SU-DHL-6 (cell line): ENCODE data around the gene KIN.

Source experiments
- H2AFZ ChIP-seq: fragments of 200-600 bp; sonication (generic); 2 replicates; pipeline ENCODE4 v1.6.1; 2014; ENCODE audit warnings: low read depth, mild to moderate bottlenecking, moderate library complexity, mixed read lengths, antibody characterized with exemption, low read length; ENCODE audit not compliant: severe bottlenecking
- H3F3A ChIP-seq: fragments of 200-600 bp; shearing (Covaris generic); 2 replicates; pipeline ENCODE4 v1.6.0; 2016; ENCODE audit warnings: antibody characterized with exemption, mild to moderate bottlenecking; ENCODE audit not compliant: insufficient read depth
- H3K27ac ChIP-seq: fragments of 200-600 bp; sonication (generic); 2 replicates; pipeline ENCODE4 v1.5.1; 2016; ENCODE audit warnings: low read depth, mild to moderate bottlenecking, low read length, moderate library complexity, mixed read lengths
- H3K27me3 ChIP-seq: fragments of 200-600 bp; sonication (generic), shearing (Covaris generic); 2 replicates; pipeline ENCODE4 v1.6.0; 2014; ENCODE audit warnings: mild to moderate bottlenecking, low read length
- H3K36me3 ChIP-seq: fragments of 200-600 bp; sonication (generic); 2 replicates; pipeline ENCODE4 v1.6.1; 2014; ENCODE audit warnings: mild to moderate bottlenecking, low read length, mixed read lengths
- H3K4me2 ChIP-seq: fragments of 300-600, 200-600 bp; shearing (Covaris generic), sonication (generic); 2 replicates; pipeline ENCODE4 v1.6.0; 2014; ENCODE audit warnings: low read length, low read depth, mild to moderate bottlenecking; ENCODE audit not compliant: poor library complexity, severe bottlenecking
- H3K4me3 ChIP-seq: fragments of 200-600 bp; sonication (generic); 2 replicates; pipeline ENCODE4 v1.5.1; 2014; ENCODE audit warnings: antibody characterized with exemption, low read length, mild to moderate bottlenecking, mixed read lengths; ENCODE audit not compliant: insufficient read depth, poor library complexity, severe bottlenecking
- H3K79me2 ChIP-seq: fragments of 200-600 bp; sonication (generic); 2 replicates; pipeline ENCODE4 v1.6.1; 2014; ENCODE audit warnings: mild to moderate bottlenecking, low read length, moderate library complexity; ENCODE audit not compliant: insufficient read depth
- H3K9ac ChIP-seq: fragments of 200-600 bp; sonication (generic); 2 replicates; pipeline ENCODE4 v1.7.0; 2014; ENCODE audit warnings: mild to moderate bottlenecking, low read length
- H3K9me2 ChIP-seq: fragments of 200-600 bp; sonication (generic); replicated peaks from 2 replicates; pipeline ENCODE4 v1.6.1; 2014; ENCODE audit warnings: low read length; ENCODE audit not compliant: insufficient read depth
- H3K9me3 ChIP-seq: fragments of 200-600 bp; sonication (generic); 2 replicates; pipeline ENCODE4 v1.6.1; 2014; ENCODE audit warnings: low read length, mixed read lengths; ENCODE audit not compliant: insufficient read depth
- H4K20me1 ChIP-seq: fragments of 200-600 bp; sonication (generic); 2 replicates; pipeline ENCODE4 v1.6.1; 2014; ENCODE audit warnings: low read depth, mild to moderate bottlenecking, antibody characterized with exemption, low read length, moderate library complexity, mixed read lengths
- EZH2phosphoT487 ChIP-seq: fragments of 200-600 bp; sonication (generic), shearing (Covaris generic); conservative IDR thresholded peaks from 2 replicates; pipeline ENCODE4 v1.6.1; 2018; ENCODE audit warnings: mild to moderate bottlenecking, antibody characterized with exemption, low read length, moderate library complexity, mixed read lengths
- TF ChIP-seq, protein P1 (sequence below): fragments of 200-600 bp; sonication (generic); IDR thresholded peaks from one replicate; pipeline ENCODE4 v1.5.1; 2017; ENCODE audit warnings: antibody characterized with exemption, mild to moderate bottlenecking, low read length, moderate library complexity; ENCODE audit not compliant: insufficient read depth, poor library complexity, severe bottlenecking

KIN gene

DNA sequence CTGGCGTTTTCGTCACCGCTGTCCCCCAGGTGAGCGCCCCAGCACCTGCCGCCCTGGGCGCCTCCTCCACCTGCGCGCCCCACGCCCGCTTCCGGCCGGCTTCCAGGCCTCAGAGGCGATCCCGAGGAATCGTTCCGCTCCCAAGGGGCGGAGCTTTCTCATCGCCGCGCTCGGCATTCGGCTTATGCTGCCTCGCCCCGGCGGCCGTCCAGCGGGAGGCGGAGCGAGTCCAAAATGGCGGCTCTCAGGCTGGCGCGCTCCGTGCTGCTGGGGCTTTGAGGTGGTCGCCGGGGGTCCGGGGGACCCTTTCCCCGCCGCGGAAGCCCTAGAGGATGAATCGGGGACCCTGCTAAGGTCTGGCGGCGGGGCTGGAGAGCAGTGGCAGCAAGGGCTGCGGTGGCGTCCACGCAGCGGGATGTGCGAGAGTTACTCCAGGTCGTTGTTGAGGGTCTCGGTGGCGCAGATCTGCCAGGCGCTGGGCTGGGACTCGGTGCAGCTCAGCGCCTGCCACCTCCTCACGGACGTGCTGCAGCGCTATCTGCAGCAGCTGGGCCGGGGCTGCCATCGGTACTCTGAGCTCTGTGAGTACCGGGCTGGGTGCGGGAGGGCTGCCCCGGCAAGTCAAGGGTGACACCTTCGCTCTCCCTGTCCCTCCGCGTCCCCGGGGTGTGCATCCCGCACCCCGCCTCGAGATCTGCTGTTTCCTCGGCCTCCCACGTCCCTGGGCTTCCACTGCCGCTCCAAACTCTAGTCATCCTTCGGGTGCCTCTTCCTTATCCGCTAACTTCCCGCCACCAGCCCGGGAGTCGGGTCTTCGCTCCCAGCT is 30.7 kb upstream of the KIN start, which contains the start of gene TAF3:
TAF3 (plus strand) TSS at position 211 of the 826 bp plus-strand sequence; CDS start at position 416, 205 bp downstream.
- Histone ChIP-seq H3K27me3 (no peaks in the 10 kb centered on the region), H3K27ac (no peak within 1 kb of the TSS), H3K36me3 (no peaks in the 10 kb centered on the region), H2AFZ (peak within 1 kb of the TSS; percentile 47), H3F3A (no peaks in the 10 kb centered on the region), H3K79me2 (peaks cover 19% of the 10 kb centered on the region; the same call in 1 of the 2 replicates), H3K9me3 (no peaks in the 10 kb centered on the region), H3K9me2 (no peaks in the 10 kb centered on the region), H3K9ac (peak within 1 kb of the TSS; percentile 80), H4K20me1 (no peaks in the 10 kb centered on the region), H3K4me2 (peak within 1 kb of the TSS; percentile 93), H3K4me3 (peak within 1 kb of the TSS; percentile 90)
- TF ChIP-seq, protein P1, sequence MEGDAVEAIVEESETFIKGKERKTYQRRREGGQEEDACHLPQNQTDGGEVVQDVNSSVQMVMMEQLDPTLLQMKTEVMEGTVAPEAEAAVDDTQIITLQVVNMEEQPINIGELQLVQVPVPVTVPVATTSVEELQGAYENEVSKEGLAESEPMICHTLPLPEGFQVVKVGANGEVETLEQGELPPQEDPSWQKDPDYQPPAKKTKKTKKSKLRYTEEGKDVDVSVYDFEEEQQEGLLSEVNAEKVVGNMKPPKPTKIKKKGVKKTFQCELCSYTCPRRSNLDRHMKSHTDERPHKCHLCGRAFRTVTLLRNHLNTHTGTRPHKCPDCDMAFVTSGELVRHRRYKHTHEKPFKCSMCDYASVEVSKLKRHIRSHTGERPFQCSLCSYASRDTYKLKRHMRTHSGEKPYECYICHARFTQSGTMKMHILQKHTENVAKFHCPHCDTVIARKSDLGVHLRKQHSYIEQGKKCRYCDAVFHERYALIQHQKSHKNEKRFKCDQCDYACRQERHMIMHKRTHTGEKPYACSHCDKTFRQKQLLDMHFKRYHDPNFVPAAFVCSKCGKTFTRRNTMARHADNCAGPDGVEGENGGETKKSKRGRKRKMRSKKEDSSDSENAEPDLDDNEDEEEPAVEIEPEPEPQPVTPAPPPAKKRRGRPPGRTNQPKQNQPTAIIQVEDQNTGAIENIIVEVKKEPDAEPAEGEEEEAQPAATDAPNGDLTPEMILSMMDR = no peak
- no peak for TF ChIP-seq EZH2phosphoT487

DNA sequence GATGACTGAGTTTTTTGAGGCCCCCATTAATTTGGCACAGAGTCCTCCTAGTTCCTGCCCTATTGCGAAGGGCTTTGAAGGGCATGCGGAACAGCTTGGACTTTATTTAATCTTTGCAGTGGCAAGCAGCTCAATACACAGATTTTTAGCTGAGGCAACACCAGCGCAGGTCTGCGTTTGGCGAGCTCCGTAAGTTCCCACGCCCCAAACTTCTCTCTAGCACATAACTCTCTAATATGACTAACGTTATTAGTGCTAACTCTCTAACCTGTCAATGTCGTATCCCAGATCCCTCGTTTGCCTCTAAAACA is 30.1 kb upstream of the KIN start:
- Histone ChIP-seq H3K79me2 (peaks cover 19% of the 10 kb centered on the region; the same call in 1 of the 2 replicates), H3F3A (no peaks in the 10 kb centered on the region), H4K20me1 (no peaks in the 10 kb centered on the region), H3K27ac (no peak overlapping the region), H3K27me3 (no peaks in the 10 kb centered on the region), H3K36me3 (no peaks in the 10 kb centered on the region), H3K4me2 (peak overlapping the region; percentile 93), H3K9me3 (no peaks in the 10 kb centered on the region), H3K9ac (peak overlapping the region; percentile 80), H3K4me3 (peak overlapping the region; percentile 90), H2AFZ (peak overlapping the region; percentile 47), H3K9me2 (no peaks in the 10 kb centered on the region)
- TF ChIP-seq, protein P1 = no peak

DNA sequence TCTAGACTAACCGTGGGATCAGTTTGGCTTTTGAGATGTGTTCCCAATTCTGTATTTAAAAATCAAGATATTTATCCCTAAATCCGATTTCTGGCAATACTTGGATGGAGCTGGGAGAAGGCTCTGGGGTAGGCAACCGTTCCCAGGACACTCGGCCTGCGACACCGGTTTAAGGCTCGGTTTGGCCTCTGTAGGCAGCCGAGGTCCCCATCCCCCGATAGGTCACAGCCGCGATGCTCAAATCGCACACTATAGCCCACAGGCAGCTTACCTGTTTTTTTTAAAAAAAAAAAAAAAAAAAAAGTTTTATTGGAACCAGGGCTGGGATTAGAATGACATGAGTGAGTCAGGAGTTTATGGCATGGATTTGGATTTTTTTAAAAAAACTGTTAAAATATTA is 29.8 kb upstream of the KIN start:
- Histone ChIP-seq H3F3A (no peaks in the 10 kb centered on the region), H3K27me3 (no peaks in the 10 kb centered on the region), H3K79me2 (peaks cover 19% of the 10 kb centered on the region; the same call in 1 of the 2 replicates), H3K4me2 (peak overlapping the region; percentile 93), H3K9me2 (no peaks in the 10 kb centered on the region), H3K27ac (no peak overlapping the region), H4K20me1 (no peaks in the 10 kb centered on the region), H2AFZ (peak overlapping the region; percentile 47), H3K4me3 (peak overlapping the region; percentile 90), H3K9me3 (no peaks in the 10 kb centered on the region), H3K9ac (peak overlapping the region; percentile 80), H3K36me3 (no peaks in the 10 kb centered on the region)
- TF ChIP-seq, protein P1 = no peak
- TF ChIP-seq EZH2phosphoT487 = no peak
